GM18909 (cell line): ENCODE data around the gene MRPL54.

Source experiments
- ATAC-seq: cut with Tn5 transposase; IDR thresholded peaks from one replicate; pipeline ENCODE4 v1.9.1; 2021; ENCODE audit warnings: mild to moderate bottlenecking; ENCODE audit not compliant: unreplicated experiment, poor library complexity

The MRPL54 gene

GRCh38 chr19:3767050-3767449 is 4.6 kb downstream of the MRPL54 start:
- ATAC-seq, result no peak

GRCh38 chr19:3768015-3768747 is 5.7 kb downstream of the MRPL54 start:
- ATAC-seq, result no peak

- no peak for ATAC-seq
These were observed 6.2 kb downstream of the MRPL54 start for GRCh38 chr19:3768748-3769099.

- ATAC-seq, result no peak
These were observed 7.0 kb downstream of the MRPL54 start for GRCh38 chr19:3769494-3769893.

- no peak for ATAC-seq
These were observed 7.9 kb downstream of the MRPL54 start for GRCh38 chr19:3770136-3770999.

- ATAC-seq, result no peak
These were observed 8.8 kb downstream of the MRPL54 start for GRCh38 chr19:3771000-3771905.

GRCh38 chr19:3771906-3772455 is 9.5 kb downstream of the MRPL54 start, which contains the start of gene RAX2:
Gene RAX2, minus strand, starts transcription at chr19:3772228. Its CDS starts 486 bp downstream, at chr19:3771742.
- ATAC-seq, result no peak

GRCh38 chr19:3773814-3774515 is 11.5 kb downstream of the MRPL54 start:
- ATAC-seq, result no peak

GRCh38 chr19:3774621-3775373 is 12.3 kb downstream of the MRPL54 start:
- ATAC-seq, result no peak

- no peak for ATAC-seq
These were observed 12.9 kb downstream of the MRPL54 start for GRCh38 chr19:3775374-3775711.

GRCh38 chr19:3775831-3776230 is 13.3 kb downstream of the MRPL54 start:
- no peak for ATAC-seq

GRCh38 chr19:3776479-3777040 is 14.1 kb downstream of the MRPL54 start:
- no peak for ATAC-seq

- no peak for ATAC-seq
These were observed 15.8 kb downstream of the MRPL54 start for GRCh38 chr19:3778104-3778867.

- ATAC-seq, result no peak
These were observed 16.6 kb downstream of the MRPL54 start for GRCh38 chr19:3778899-3779723.

- no peak for ATAC-seq
These were observed 18.4 kb downstream of the MRPL54 start for GRCh38 chr19:3780786-3781304.

- ATAC-seq, result no peak
These were observed 19.1 kb downstream of the MRPL54 start for GRCh38 chr19:3781603-3782002.

- no peak for ATAC-seq
These were observed 19.8 kb downstream of the MRPL54 start for GRCh38 chr19:3782330-3782729.
